T-cell (primary cell): ENCODE measurements around the gene DDRGK1. TPM values are rescaled to one million over a fixed set of nuclear protein-coding genes. Genes with fewer than 3 reads are reported as not detected.
"Not testable (repeated sequence)": the region's sequence is repeated elsewhere in the genome, so short reads cannot be mapped to it uniquely, and the experiment has no call there.

ENCODE experiments used
- ATAC-seq, 4 experiments: fragments of 200-7000 bp in 3 of 4; fragments of 150-1000 bp in 1 of 4; cut with Tn5 transposase; replicated peaks in 1 of 4; 1 replicate in 3 of 4; 2 replicates in 1 of 4; pipeline ENCODE4 v1.10.0; 2021; ENCODE audit warnings: moderate library complexity in 3 of 4, mild to moderate bottlenecking in 2 of 4, moderate number of reproducible peaks in 1 of 4
- CTCF ChIA-PET, 2 donors: fragments of 300-600 bp; sonication (Branson Sonifier 250); formaldehyde crosslinking; loops; one replicate each; lab custom pipeline; 2022; ENCODE audit warnings: antibody characterized with exemption in 2 of 2; lab: Charles Lee
- POLR2A ChIA-PET, 2 donors: fragments of 300-600 bp; sonication (Branson Sonifier 250); formaldehyde crosslinking; loops; one replicate each; lab custom pipeline; 2022; ENCODE audit warnings: antibody characterized with exemption in 2 of 2; lab: Charles Lee
- DNase-seq, 35 experiments: peaks; one replicate each; pipeline versions ENCODE4 v3.0.0 to v3.0.0-alpha.2; 2013 to 2023
- H3K27ac ChIP-seq: one replicate; pipeline ENCODE4 v1.5.1; 2013; ENCODE audit warnings: low read length
- H3K27me3 ChIP-seq, 2 experiments: replicated peaks in 1 of 2; 1 replicate in 1 of 2; 2 replicates in 1 of 2; pipeline versions ENCODE4 v1.6.1 to v1.7.0; 2013; ENCODE audit warnings: low read length in 1 of 2, mixed read lengths in 1 of 2; ENCODE audit not compliant: control insufficient read depth in 2 of 2, insufficient read depth in 2 of 2; ENCODE audit errors: extremely low read depth in 1 of 2
- H3K36me3 ChIP-seq, 2 donors: 1 replicate in 1 of 2; 2 replicates in 1 of 2; pipeline versions ENCODE4 v1.6.1 to v1.7.0; 2013; ENCODE audit warnings: low read length in 1 of 2; ENCODE audit not compliant: control insufficient read depth in 2 of 2, insufficient read depth in 1 of 2; ENCODE audit errors: extremely low read depth in 1 of 2
- H3K4me1 ChIP-seq, 2 experiments: 1 replicate in 1 of 2; 2 replicates in 1 of 2; pipeline versions ENCODE4 v1.6.1 to v1.7.0; 2013; ENCODE audit warnings: low read length in 2 of 2, mixed read lengths in 1 of 2; ENCODE audit not compliant: insufficient read depth in 2 of 2, control insufficient read depth in 1 of 2; ENCODE audit errors: extremely low read depth in 1 of 2
- H3K4me3 ChIP-seq, 2 donors: 1 replicate in 1 of 2; 2 replicates in 1 of 2; pipeline versions ENCODE4 v1.5.1 to v1.7.0; 2013; ENCODE audit warnings: mild to moderate bottlenecking in 2 of 2, low read length in 1 of 2, moderate library complexity in 1 of 2; ENCODE audit not compliant: control insufficient read depth in 1 of 2; ENCODE audit errors: extremely low read depth in 1 of 2
- H3K9me3 ChIP-seq: 2 replicates; pipeline ENCODE4 v1.7.0; 2013
- H3K27ac Mint-ChIP-seq, 2 donors: one replicate each; pipeline ENCODE4 v1.8.0; 2020 to 2021; ENCODE audit warnings: mild to moderate bottlenecking in 2 of 2, mixed read lengths in 2 of 2
- H3K27me3 Mint-ChIP-seq, 2 donors: one replicate each; pipeline ENCODE4 v1.8.0; 2021 to 2022; ENCODE audit warnings: mixed read lengths in 2 of 2
- H3K36me3 Mint-ChIP-seq: one replicate; pipeline ENCODE4 v1.8.0; 2021; ENCODE audit warnings: mixed read lengths
- H3K4me1 Mint-ChIP-seq, 3 donors: one replicate each; pipeline ENCODE4 v1.8.0; 2020 to 2022; ENCODE audit warnings: mixed read lengths in 3 of 3, mild to moderate bottlenecking in 1 of 3
- H3K4me3 Mint-ChIP-seq, 3 donors: one replicate each; pipeline ENCODE4 v1.8.0; 2020 to 2022; ENCODE audit warnings: mild to moderate bottlenecking in 3 of 3, mixed read lengths in 3 of 3, moderate library complexity in 3 of 3
- H3K9me3 Mint-ChIP-seq, 3 donors: one replicate each; pipeline ENCODE4 v1.8.0; 2020 to 2022; ENCODE audit warnings: mixed read lengths in 3 of 3
- WGBS: methylation state at CpG from one replicate; pipeline ENCODE4 v1.1.5; 2013; ENCODE audit warnings: missing lambda C conversion rate; ENCODE audit not compliant: insufficient coverage; 5-methylcytosine and 5-hydroxymethylcytosine counted together
- total RNA-seq, 35 experiments: library from RNA in 6 of 35; stranded (reverse) in 6 of 35; fragments of 120-200 nt in 1 of 35; gene quantifications; one replicate each; pipeline versions ENCODE4 v1.2.1 to v1.2.4 and lab custom pipeline; 2013 to 2026

Gene DDRGK1
- total RNA-seq, 5 donors from 2014 or later (not counting 1 experiment from before 2014, with no cell fraction given) = 44.6 to 76.3 (median 68.2) TPM

GRCh38 chr20:3152057-3152644 is 52.3 kb downstream of the DDRGK1 start:
- H3K27me3 Mint-ChIP-seq, H3K27me3 ChIP-seq, ATAC-seq, H3K9me3 ChIP-seq, H3K9me3 Mint-ChIP-seq, DNase-seq, H3K27ac ChIP-seq, H3K4me3 ChIP-seq, POLR2A ChIA-PET, H3K4me3 Mint-ChIP-seq: not testable (repeated sequence)
- Mint-ChIP-seq H3K36me3 (peaks cover 43% of the 10 kb centered on the region), H3K4me1 (peaks cover 76 to 86% (median 85%) of the 10 kb centered on the region in 3 donors), H3K27ac (peak overlapping the region in 1 of 2 donors; percentile 36)
- WGBS = 89% methylated on average over 3 of the region's 10 CpGs
- H3K4me1 ChIP-seq = peaks cover 6 to 28% of the 10 kb centered on the region in 2 experiments
- CTCF ChIA-PET = interaction anchor here in 1 of 2 donors (0.6 to 0.8 kb wide), 2 partner anchors 21 to 56 kb away, joined by 3 to 4 read pairs; no protein-coding TSS in a partner anchor
- H3K36me3 ChIP-seq = peaks cover 9 to 50% of the 10 kb centered on the region in 2 donors

GRCh38 chr20:3150908-3151307 is 53.6 kb downstream of the DDRGK1 start:
- no peak for ATAC-seq
- Histone ChIP-seq H3K27me3 (no peaks in the 10 kb centered on the region), H3K4me1 (peaks cover 0 to 19% of the 10 kb centered on the region in 2 experiments), H3K27ac (no peak overlapping the region), H3K36me3 (peaks cover 14 to 57% of the 10 kb centered on the region in 2 donors), H3K4me3 (no peak overlapping the region), H3K9me3 (no peaks in the 10 kb centered on the region)
- Mint-ChIP-seq H3K4me1 (peaks cover 66 to 80% (median 74%) of the 10 kb centered on the region in 3 donors), H3K27me3 (no peaks in the 10 kb centered on the region), H3K36me3 (peaks cover 49% of the 10 kb centered on the region), H3K27ac (peak overlapping the region; percentile 67 to 71), H3K9me3 (no peaks in the 10 kb centered on the region), H3K4me3 (peak overlapping the region in 1 of 3 donors; percentile 24)
- ChIA-PET POLR2A (interaction anchor here in 1 of 2 donors (0.6 kb wide), 1 partner anchor 11 kb away, joined by 10 read pairs; no protein-coding TSS in a partner anchor), CTCF (no interaction called here)
- no peak for DNase-seq

GRCh38 chr20:3146732-3147341 is 57.6 kb downstream of the DDRGK1 start:
- ChIA-PET POLR2A (no interaction called here), CTCF (no interaction called here)
- DNase-seq (no peak), ATAC-seq (no peak)
- Mint-ChIP-seq H3K27me3 (no peaks in the 10 kb centered on the region), H3K27ac (no peak overlapping the region), H3K9me3 (no peaks in the 10 kb centered on the region), H3K4me1 (peaks cover 28 to 55% (median 50%) of the 10 kb centered on the region in 3 donors), H3K36me3 (peaks cover 39% of the 10 kb centered on the region), H3K4me3 (no peak overlapping the region)
- Histone ChIP-seq H3K27me3 (no peaks in the 10 kb centered on the region), H3K4me3 (no peak overlapping the region), H3K4me1 (peaks cover 0 to 8% of the 10 kb centered on the region in 2 experiments), H3K27ac (no peak overlapping the region), H3K36me3 (peaks cover 14 to 41% of the 10 kb centered on the region in 2 donors), H3K9me3 (no peaks in the 10 kb centered on the region)
- 97% methylated on average over 10 of the region's 10 CpGs for WGBS

- DNase-seq (no peak), ATAC-seq (no peak)
- Histone ChIP-seq H3K9me3 (no peaks in the 10 kb centered on the region), H3K27ac (no peak overlapping the region), H3K4me1 (peaks cover 0 to 5% of the 10 kb centered on the region in 2 experiments), H3K36me3 (peaks cover 5 to 12% of the 10 kb centered on the region in 2 donors), H3K27me3 (no peaks in the 10 kb centered on the region), H3K4me3 (no peak overlapping the region)
- CTCF ChIA-PET = no interaction called here
- H3K4me3 Mint-ChIP-seq = no peak overlapping the region
- POLR2A ChIA-PET = interaction anchor here in 1 of 2 donors (0.7 kb wide), 1 partner anchor 30 kb away, joined by 7 read pairs; no protein-coding TSS in a partner anchor
- peaks cover 17% of the 10 kb centered on the region for H3K36me3 Mint-ChIP-seq
- H3K4me1 Mint-ChIP-seq = peaks cover 16 to 28% (median 26%) of the 10 kb centered on the region in 3 donors
- no peaks in the 10 kb centered on the region for H3K9me3 Mint-ChIP-seq
- 100% methylated on average over 1 of the region's 3 CpGs for WGBS
- no peaks in the 10 kb centered on the region for H3K27me3 Mint-ChIP-seq
- no peak overlapping the region for H3K27ac Mint-ChIP-seq
Observed at GRCh38 chr20:3141757-3142156, 62.7 kb downstream of the DDRGK1 start.

Other genes with a start within 250 kb of the DDRGK1 start
- gene GNRH2, start 161.1 kb downstream of the DDRGK1 start, total RNA-seq = 1 to 10 TPM in 4 of 5 donors, under 1 TPM in 1; 0.60 to 3.4 (median 1.8) TPM
- 10 to 100 TPM; 20.9 to 38.5 (median 36.8) TPM for gene MRPS26, start 158.6 kb downstream of the DDRGK1 start, total RNA-seq
- 1 to 10 TPM in 2 of 5 donors, under 1 TPM in 1, not detected in 2; 0.92 to 3.0 (median 1.5) TPM for gene OXT, start 133.1 kb downstream of the DDRGK1 start, total RNA-seq
- 1 to 10 TPM in 1 of 5 donors, under 1 TPM in 2, not detected in 2; 0.44 to 1.6 (median 0.59) TPM for gene AVP, start 120.0 kb downstream of the DDRGK1 start, total RNA-seq
- gene FASTKD5, start 44.8 kb downstream of the DDRGK1 start, total RNA-seq = 10 to 100 TPM; 23.2 to 33.5 (median 28.7) TPM
- 10 to 100 TPM in 4 of 5 donors, 1 to 10 TPM in 1; 9.4 to 13.4 (median 10.8) TPM for gene UBOX5, start 44.8 kb downstream of the DDRGK1 start, total RNA-seq
- gene LZTS3, start 31.1 kb downstream of the DDRGK1 start, total RNA-seq = 10 to 100 TPM; 14.4 to 19.6 (median 15.3) TPM
- gene ITPA, start 4.8 kb upstream of the DDRGK1 start, total RNA-seq = 10 to 100 TPM; 41.6 to 67.6 (median 61.8) TPM
- gene SLC4A11, start 34.5 kb upstream of the DDRGK1 start, total RNA-seq = 1 to 10 TPM in 3 of 5 donors, under 1 TPM in 2; 0.43 to 3.9 (median 1.4) TPM
- gene DNAAF9, start 203.0 kb upstream of the DDRGK1 start, total RNA-seq = 1 to 10 TPM; 4.9 to 6.2 (median 5.6) TPM